ENCODE measurements around the gene CDC42.

- peak; percentile 91 for TF ChIP-seq CTCF (conservative IDR thresholded peaks at IDR 0.05; ENCODE audit: low read depth, low read length)
- no peak for TF ChIP-seq EZH2 (IDR thresholded peaks at IDR 0.05; ENCODE audit: borderline replicate concordance, low read depth, low read length, poor library complexity, severe bottlenecking)
Measured at GRCh38 chr1:22131875-22132486, 79.5 kb downstream of the CDC42 start.
